ENCODE results near the gene CA14. TPM values are rescaled to one million over a fixed set of nuclear protein-coding genes. Genes with fewer than 3 reads are reported as not detected.

The CA14 gene
- total RNA-seq, 1 experiment from 2014 or later = 42.0 TPM

GRCh38 chr1:150281758-150282557 lies 24.4 kb downstream of the CA14 start, which contains the start of gene CIART:
Gene CIART, plus strand, starts transcription at chr1:150282554. Its CDS starts 714 bp downstream, at chr1:150283268.
- no peaks in the 10 kb centered on the region for H3K79me1 ChIP-seq (ENCODE audit: insufficient read depth, low read depth, low read length, poor library complexity, severe bottlenecking)
- H3T11ph ChIP-seq (ENCODE audit: low read length) = no peak within 1 kb of the TSS
- H2AFZ ChIP-seq (ENCODE audit: low read length) = no peak within 1 kb of the TSS
- Mint-ChIP-seq H3K4me1 (peaks cover 22 to 27% of the 10 kb centered on the region in 2 experiments), H3K9me3 (no peaks in the 10 kb centered on the region; a peak in 2 of 5 replicates), H3K27ac (peak within 1 kb of the TSS; percentile 97 to 98 (median 98)), H3K27me3 (ENCODE audit: low read depth) (peaks cover 18% of the 10 kb centered on the region), H3K36me3 (ENCODE audit: insufficient read depth in 1 of 3, low read depth in 3 of 3) (peaks cover 8 to 38% (median 32%) of the 10 kb centered on the region in 3 experiments), H3K4me3 (peak within 1 kb of the TSS; percentile 84 to 95)
- H3K9me3 ChIP-seq (ENCODE audit: control insufficient read depth, low read depth, low read length) = no peaks in the 10 kb centered on the region
- H3K18ac ChIP-seq (ENCODE audit: insufficient read length, low read depth, low read length) = peak within 1 kb of the TSS; percentile 80
- peaks cover 17% of the 10 kb centered on the region for H3K23me2 ChIP-seq (ENCODE audit: insufficient read length, low read depth, low read length, poor library complexity, severe bottlenecking)
- peak within 1 kb of the TSS; percentile 82 for H3K9ac ChIP-seq (ENCODE audit: extremely low read depth, insufficient read length, low read length)
- H3K27ac ChIP-seq (ENCODE audit: insufficient read length, low read depth, low read length) = no peak within 1 kb of the TSS
- no peak within 1 kb of the TSS for H2BK120ac ChIP-seq (ENCODE audit: low read depth, low read length, poor library complexity, severe bottlenecking)
- peak within 1 kb of the TSS; percentile 91 for H2BK12ac ChIP-seq (ENCODE audit: insufficient read length, low read depth, low read length)
- H3K4me1 ChIP-seq (ENCODE audit: insufficient read depth, low read length) = no peaks in the 10 kb centered on the region
- H4K8ac ChIP-seq (replicated peaks; ENCODE audit: insufficient read length, low read depth, low read length) = no peak within 1 kb of the TSS
- peak within 1 kb of the TSS; percentile 92 for H3K4me2 ChIP-seq (ENCODE audit: insufficient read depth, insufficient read length, low read length)
- H3K27me3 ChIP-seq (ENCODE audit: insufficient read depth, low read length) = no peaks in the 10 kb centered on the region
- H2BK5ac ChIP-seq (ENCODE audit: insufficient read length, low read length) = no peak within 1 kb of the TSS
- no peak within 1 kb of the TSS for H2AK5ac ChIP-seq (ENCODE audit: insufficient read length, low read length)
- peak within 1 kb of the TSS; percentile 87 for H3K14ac ChIP-seq (ENCODE audit: insufficient read depth, low read length)
- WGBS (ENCODE audit: extremely low coverage, insufficient read length, low lambda C conversion rate) = no CpG with 5 or more reads among the region's 46 CpGs
- no peak within 1 kb of the TSS for H4K5ac ChIP-seq (ENCODE audit: insufficient read length, low read depth, low read length)
- no peak within 1 kb of the TSS for H3K23ac ChIP-seq (ENCODE audit: insufficient read length, low read depth, low read length)
- no peak within 1 kb of the TSS for H3K56ac ChIP-seq (ENCODE audit: insufficient read length, low read depth, low read length)
- H3K4ac ChIP-seq (ENCODE audit: low read depth, low read length) = no peak within 1 kb of the TSS; the same call in 1 of the 2 replicates
- no peaks in the 10 kb centered on the region for H3K79me2 ChIP-seq (ENCODE audit: insufficient read depth, low read length)
- H4K20me1 ChIP-seq (ENCODE audit: control insufficient read depth, insufficient read depth, insufficient read length) = peaks cover 3% of the 10 kb centered on the region
- peak; percentile 98 for DNase-seq
- H2BK15ac ChIP-seq (ENCODE audit: low read depth, low read length) = no peak within 1 kb of the TSS; the same call in 1 of the 2 replicates
- H4K91ac ChIP-seq (ENCODE audit: insufficient read length, low read depth, low read length) = no peak within 1 kb of the TSS
- no peak for TF ChIP-seq CTCF (conservative IDR thresholded peaks at IDR 0.05)
- H2BK20ac ChIP-seq (ENCODE audit: low read depth, low read length, poor library complexity, severe bottlenecking) = no peak within 1 kb of the TSS

Data from H9 (cell line).